ENCODE measurements around the gene CDK3.
A peak's percentile ranks its signal among the peaks of the same experiment; 100 is the strongest.

DNA sequence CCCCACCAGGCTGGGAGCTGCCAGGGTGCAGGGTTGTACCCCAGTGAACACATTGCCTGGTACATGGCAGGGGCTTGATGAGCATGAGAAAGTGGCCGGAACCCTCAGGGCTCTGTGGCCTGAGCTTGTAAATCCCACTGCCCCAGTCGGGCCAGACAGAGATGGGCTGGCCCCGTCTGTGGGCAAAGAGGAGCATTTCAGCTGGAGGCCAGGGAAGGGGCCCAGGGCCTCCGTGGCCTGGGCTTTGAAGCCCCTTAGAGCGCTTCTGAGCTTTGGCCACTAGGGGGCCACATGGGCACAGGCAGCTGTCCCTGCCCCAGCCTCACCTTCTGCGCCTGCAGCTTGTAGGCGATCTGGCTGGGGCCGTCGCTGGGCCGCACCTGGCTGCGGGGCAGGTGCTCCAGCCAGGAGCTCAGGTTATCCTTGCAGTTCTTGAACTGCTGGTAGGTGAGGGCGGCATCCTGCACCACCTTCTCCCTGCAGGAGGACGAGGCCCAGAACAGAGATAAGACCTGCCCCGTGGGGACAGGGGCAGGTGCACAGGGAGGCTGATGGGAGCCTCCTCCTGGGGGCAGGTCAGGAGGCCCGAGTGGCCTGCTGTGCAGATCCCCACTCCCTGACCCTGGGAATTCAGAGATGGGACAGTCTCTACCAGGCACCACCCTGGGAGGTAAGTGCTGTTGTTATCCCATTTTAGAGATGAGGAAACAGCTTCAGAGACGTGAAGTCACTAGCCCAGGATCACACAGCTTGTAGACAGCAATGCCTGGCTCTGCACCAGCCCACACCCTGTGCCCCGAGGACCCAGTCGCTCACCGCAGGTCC lies 13.7 kb downstream of the CDK3 start:
- TF ChIP-seq, protein P1, sequence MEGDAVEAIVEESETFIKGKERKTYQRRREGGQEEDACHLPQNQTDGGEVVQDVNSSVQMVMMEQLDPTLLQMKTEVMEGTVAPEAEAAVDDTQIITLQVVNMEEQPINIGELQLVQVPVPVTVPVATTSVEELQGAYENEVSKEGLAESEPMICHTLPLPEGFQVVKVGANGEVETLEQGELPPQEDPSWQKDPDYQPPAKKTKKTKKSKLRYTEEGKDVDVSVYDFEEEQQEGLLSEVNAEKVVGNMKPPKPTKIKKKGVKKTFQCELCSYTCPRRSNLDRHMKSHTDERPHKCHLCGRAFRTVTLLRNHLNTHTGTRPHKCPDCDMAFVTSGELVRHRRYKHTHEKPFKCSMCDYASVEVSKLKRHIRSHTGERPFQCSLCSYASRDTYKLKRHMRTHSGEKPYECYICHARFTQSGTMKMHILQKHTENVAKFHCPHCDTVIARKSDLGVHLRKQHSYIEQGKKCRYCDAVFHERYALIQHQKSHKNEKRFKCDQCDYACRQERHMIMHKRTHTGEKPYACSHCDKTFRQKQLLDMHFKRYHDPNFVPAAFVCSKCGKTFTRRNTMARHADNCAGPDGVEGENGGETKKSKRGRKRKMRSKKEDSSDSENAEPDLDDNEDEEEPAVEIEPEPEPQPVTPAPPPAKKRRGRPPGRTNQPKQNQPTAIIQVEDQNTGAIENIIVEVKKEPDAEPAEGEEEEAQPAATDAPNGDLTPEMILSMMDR (conservative IDR thresholded peaks at IDR 0.05; ENCODE audit: low read length), result peak; percentile 99
- TF ChIP-seq EZH2phosphoT487 (IDR thresholded peaks at IDR 0.05; ENCODE audit: borderline replicate concordance, low read depth, low read length), result no peak
